ENCODE measurements around the gene FEZ2.

DNA sequence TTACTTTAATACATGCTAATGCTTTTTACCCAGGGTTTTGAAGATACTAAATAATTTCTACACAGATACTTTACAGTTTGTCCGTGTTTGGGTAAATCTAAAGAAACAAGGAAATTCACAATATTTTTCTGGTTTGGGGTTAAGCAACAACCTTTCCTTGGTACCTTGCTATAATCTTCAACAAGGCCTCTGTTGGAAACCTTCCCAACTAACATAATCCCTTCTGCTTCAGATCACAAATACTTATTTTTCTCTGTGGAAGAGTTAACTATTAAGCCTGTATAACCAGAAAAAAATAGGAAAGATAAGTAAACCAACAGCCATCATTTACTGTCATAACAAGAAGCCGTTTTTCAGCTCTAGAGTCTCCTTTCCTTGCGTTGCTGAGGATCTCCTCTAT, 15.0 kb downstream of the FEZ2 start:
- TF ChIP-seq, protein P1, sequence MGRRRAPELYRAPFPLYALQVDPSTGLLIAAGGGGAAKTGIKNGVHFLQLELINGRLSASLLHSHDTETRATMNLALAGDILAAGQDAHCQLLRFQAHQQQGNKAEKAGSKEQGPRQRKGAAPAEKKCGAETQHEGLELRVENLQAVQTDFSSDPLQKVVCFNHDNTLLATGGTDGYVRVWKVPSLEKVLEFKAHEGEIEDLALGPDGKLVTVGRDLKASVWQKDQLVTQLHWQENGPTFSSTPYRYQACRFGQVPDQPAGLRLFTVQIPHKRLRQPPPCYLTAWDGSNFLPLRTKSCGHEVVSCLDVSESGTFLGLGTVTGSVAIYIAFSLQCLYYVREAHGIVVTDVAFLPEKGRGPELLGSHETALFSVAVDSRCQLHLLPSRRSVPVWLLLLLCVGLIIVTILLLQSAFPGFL (CRISPR knock-in tag; IDR thresholded peaks at IDR 0.05; ENCODE audit: borderline replicate concordance), result no peak
- TF ChIP-seq, protein P2, sequence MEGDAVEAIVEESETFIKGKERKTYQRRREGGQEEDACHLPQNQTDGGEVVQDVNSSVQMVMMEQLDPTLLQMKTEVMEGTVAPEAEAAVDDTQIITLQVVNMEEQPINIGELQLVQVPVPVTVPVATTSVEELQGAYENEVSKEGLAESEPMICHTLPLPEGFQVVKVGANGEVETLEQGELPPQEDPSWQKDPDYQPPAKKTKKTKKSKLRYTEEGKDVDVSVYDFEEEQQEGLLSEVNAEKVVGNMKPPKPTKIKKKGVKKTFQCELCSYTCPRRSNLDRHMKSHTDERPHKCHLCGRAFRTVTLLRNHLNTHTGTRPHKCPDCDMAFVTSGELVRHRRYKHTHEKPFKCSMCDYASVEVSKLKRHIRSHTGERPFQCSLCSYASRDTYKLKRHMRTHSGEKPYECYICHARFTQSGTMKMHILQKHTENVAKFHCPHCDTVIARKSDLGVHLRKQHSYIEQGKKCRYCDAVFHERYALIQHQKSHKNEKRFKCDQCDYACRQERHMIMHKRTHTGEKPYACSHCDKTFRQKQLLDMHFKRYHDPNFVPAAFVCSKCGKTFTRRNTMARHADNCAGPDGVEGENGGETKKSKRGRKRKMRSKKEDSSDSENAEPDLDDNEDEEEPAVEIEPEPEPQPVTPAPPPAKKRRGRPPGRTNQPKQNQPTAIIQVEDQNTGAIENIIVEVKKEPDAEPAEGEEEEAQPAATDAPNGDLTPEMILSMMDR (IDR thresholded peaks at IDR 0.05), result no peak
- TF ChIP-seq, protein P3, sequence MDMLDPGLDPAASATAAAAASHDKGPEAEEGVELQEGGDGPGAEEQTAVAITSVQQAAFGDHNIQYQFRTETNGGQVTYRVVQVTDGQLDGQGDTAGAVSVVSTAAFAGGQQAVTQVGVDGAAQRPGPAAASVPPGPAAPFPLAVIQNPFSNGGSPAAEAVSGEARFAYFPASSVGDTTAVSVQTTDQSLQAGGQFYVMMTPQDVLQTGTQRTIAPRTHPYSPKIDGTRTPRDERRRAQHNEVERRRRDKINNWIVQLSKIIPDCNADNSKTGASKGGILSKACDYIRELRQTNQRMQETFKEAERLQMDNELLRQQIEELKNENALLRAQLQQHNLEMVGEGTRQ (CRISPR knock-in tag; IDR thresholded peaks at IDR 0.05), result no peak
- no peak for TF ChIP-seq TP53 (CRISPR knock-in tag; IDR thresholded peaks at IDR 0.05)
- TF ChIP-seq TCF7 (CRISPR knock-in tag; IDR thresholded peaks at IDR 0.05; ENCODE audit: low read depth), result no peak
- no peak for TF ChIP-seq ZNF232 (CRISPR knock-in tag; IDR thresholded peaks at IDR 0.05)
- TF ChIP-seq, protein P4, sequence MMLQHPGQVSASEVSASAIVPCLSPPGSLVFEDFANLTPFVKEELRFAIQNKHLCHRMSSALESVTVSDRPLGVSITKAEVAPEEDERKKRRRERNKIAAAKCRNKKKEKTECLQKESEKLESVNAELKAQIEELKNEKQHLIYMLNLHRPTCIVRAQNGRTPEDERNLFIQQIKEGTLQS (CRISPR knock-in tag; conservative IDR thresholded peaks at IDR 0.05), result no peak
- TF ChIP-seq, protein P5, sequence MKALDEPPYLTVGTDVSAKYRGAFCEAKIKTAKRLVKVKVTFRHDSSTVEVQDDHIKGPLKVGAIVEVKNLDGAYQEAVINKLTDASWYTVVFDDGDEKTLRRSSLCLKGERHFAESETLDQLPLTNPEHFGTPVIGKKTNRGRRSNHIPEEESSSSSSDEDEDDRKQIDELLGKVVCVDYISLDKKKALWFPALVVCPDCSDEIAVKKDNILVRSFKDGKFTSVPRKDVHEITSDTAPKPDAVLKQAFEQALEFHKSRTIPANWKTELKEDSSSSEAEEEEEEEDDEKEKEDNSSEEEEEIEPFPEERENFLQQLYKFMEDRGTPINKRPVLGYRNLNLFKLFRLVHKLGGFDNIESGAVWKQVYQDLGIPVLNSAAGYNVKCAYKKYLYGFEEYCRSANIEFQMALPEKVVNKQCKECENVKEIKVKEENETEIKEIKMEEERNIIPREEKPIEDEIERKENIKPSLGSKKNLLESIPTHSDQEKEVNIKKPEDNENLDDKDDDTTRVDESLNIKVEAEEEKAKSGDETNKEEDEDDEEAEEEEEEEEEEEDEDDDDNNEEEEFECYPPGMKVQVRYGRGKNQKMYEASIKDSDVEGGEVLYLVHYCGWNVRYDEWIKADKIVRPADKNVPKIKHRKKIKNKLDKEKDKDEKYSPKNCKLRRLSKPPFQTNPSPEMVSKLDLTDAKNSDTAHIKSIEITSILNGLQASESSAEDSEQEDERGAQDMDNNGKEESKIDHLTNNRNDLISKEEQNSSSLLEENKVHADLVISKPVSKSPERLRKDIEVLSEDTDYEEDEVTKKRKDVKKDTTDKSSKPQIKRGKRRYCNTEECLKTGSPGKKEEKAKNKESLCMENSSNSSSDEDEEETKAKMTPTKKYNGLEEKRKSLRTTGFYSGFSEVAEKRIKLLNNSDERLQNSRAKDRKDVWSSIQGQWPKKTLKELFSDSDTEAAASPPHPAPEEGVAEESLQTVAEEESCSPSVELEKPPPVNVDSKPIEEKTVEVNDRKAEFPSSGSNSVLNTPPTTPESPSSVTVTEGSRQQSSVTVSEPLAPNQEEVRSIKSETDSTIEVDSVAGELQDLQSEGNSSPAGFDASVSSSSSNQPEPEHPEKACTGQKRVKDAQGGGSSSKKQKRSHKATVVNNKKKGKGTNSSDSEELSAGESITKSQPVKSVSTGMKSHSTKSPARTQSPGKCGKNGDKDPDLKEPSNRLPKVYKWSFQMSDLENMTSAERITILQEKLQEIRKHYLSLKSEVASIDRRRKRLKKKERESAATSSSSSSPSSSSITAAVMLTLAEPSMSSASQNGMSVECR (CRISPR knock-in tag; IDR thresholded peaks at IDR 0.05; ENCODE audit: borderline replicate concordance), result no peak
- no peak for TF ChIP-seq ZNF317 (CRISPR knock-in tag; IDR thresholded peaks at IDR 0.05; ENCODE audit: borderline replicate concordance, low read depth)

All from WTC11 (cell line).